Liver (tissue), 3 donors: ENCODE results near the gene NPEPL1.

Source experiments
- CTCF ChIP-seq: fragments of 150-350 bp; IDR thresholded peaks from 2 replicates; pipeline ENCODE4 v1.5.1; 2017; ENCODE audit warnings: improper control_type of control experiment, low read depth, low read length; ENCODE audit not compliant: missing input control
- EGR1 ChIP-seq, 2 donors: IDR thresholded peaks; 2 replicates each; pipeline ENCODE4 v1.6.1; 2016 to 2018; ENCODE audit warnings: antibody characterized with exemption in 2 of 2, low read depth in 2 of 2
- FOXA1 ChIP-seq: IDR thresholded peaks from 2 replicates; pipeline ENCODE4 v1.6.1; 2016; ENCODE audit warnings: antibody characterized with exemption
- GABPA ChIP-seq, 2 donors: IDR thresholded peaks in 1 of 2; conservative IDR thresholded peaks in 1 of 2; 2 replicates each; pipeline ENCODE4 v1.6.1; 2016; ENCODE audit warnings: antibody characterized with exemption in 2 of 2, mild to moderate bottlenecking in 1 of 2, moderate library complexity in 1 of 2
- HNF4A ChIP-seq, 2 donors: conservative IDR thresholded peaks; 2 replicates each; pipeline ENCODE4 v1.6.1; 2016; ENCODE audit warnings: antibody characterized with exemption in 2 of 2, mild to moderate bottlenecking in 2 of 2
- JUND ChIP-seq, 2 donors: IDR thresholded peaks; 2 replicates each; pipeline ENCODE4 v1.6.1; 2016; ENCODE audit warnings: antibody characterized with exemption in 2 of 2
- MAX ChIP-seq: IDR thresholded peaks from 2 replicates; pipeline ENCODE4 v1.6.1; 2016; ENCODE audit warnings: antibody characterized with exemption
- RAD21 ChIP-seq, 2 donors: IDR thresholded peaks; 2 replicates each; pipeline ENCODE4 v1.6.1; 2016; ENCODE audit warnings: antibody characterized with exemption in 2 of 2, mild to moderate bottlenecking in 2 of 2
- REST ChIP-seq: IDR thresholded peaks from 2 replicates; pipeline ENCODE4 v1.6.1; 2016; ENCODE audit warnings: antibody characterized with exemption, mild to moderate bottlenecking
- RXRA ChIP-seq, 2 donors: IDR thresholded peaks; 2 replicates each; pipeline ENCODE4 v1.6.1; 2017 to 2018; ENCODE audit warnings: antibody characterized with exemption in 2 of 2, mild to moderate bottlenecking in 1 of 2
- SP1 ChIP-seq: IDR thresholded peaks from 2 replicates; pipeline ENCODE4 v1.6.1; 2018; ENCODE audit warnings: antibody characterized with exemption, mild to moderate bottlenecking
- TAF1 ChIP-seq: conservative IDR thresholded peaks from 2 replicates; pipeline ENCODE4 v1.6.1; 2016; ENCODE audit warnings: antibody characterized with exemption, mild to moderate bottlenecking
- YY1 ChIP-seq: IDR thresholded peaks from 2 replicates; pipeline ENCODE4 v1.6.1; 2016; ENCODE audit warnings: antibody characterized with exemption, mild to moderate bottlenecking
- ZBTB33 ChIP-seq: IDR thresholded peaks from 2 replicates; pipeline ENCODE4 v1.6.1; 2016; ENCODE audit warnings: antibody characterized with exemption
- donor health status: healthy.
- donor health status: healthy.

- TF ChIP-seq CTCF (no peak), HNF4A (conservative IDR thresholded peaks at IDR 0.05) (no peak), SP1 (no peak), RAD21 (IDR thresholded peaks at IDR 0.05) (no peak), TAF1 (no peak), MAX (no peak), EGR1 (IDR thresholded peaks at IDR 0.05; ENCODE audit: low read depth in 2 of 2) (no peak), JUND (IDR thresholded peaks at IDR 0.05) (no peak), FOXA1 (no peak), REST (no peak), YY1 (no peak), ZBTB33 (no peak), RXRA (IDR thresholded peaks at IDR 0.05) (no peak), GABPA (IDR thresholded peaks at IDR 0.05 in 1 of 2, conservative IDR thresholded peaks at IDR 0.05 in 1 of 2) (no peak)
Observed at GRCh38 chr20:58664883-58665282, 27.7 kb upstream of the NPEPL1 start.
